Psoas muscle (tissue), 8 donors: ENCODE results near the gene VAT1L. TPM values are rescaled to one million over a fixed set of nuclear protein-coding genes. Genes with fewer than 3 reads are reported as not detected.

Source experiments
- ATAC-seq, 4 donors: fragments of 200-7000 bp; cut with Tn5 transposase; one replicate each; pipeline ENCODE4 v1.9.1; 2020; ENCODE audit warnings: moderate library complexity in 3 of 4, mild to moderate bottlenecking in 2 of 4
- DNase-seq, 2 donors: peaks; one replicate each; pipeline ENCODE4 v3.0.0-alpha.2; 2020
- H3K27ac ChIP-seq: fragments of 200-600 bp; one replicate; pipeline ENCODE4 v1.8.0; 2022
- H3K27me3 ChIP-seq, 3 donors: fragments of 200-600 bp in 1 of 3; one replicate each; pipeline versions ENCODE4 v1.6.1 to v1.8.0; 2013 to 2022; ENCODE audit warnings: low read length in 2 of 3, mild to moderate bottlenecking in 2 of 3, moderate library complexity in 1 of 3; ENCODE audit not compliant: insufficient read depth in 3 of 3
- H3K36me3 ChIP-seq, 2 donors: fragments of 200-600 bp in 1 of 2; one replicate each; pipeline versions ENCODE4 v1.6.1 to v1.8.0; 2013 to 2022; ENCODE audit warnings: low read depth in 1 of 2, mild to moderate bottlenecking in 1 of 2, moderate library complexity in 1 of 2; ENCODE audit not compliant: insufficient read depth in 1 of 2
- H3K4me1 ChIP-seq: fragments of 200-600 bp; one replicate; pipeline ENCODE4 v1.8.0; 2022
- H3K4me3 ChIP-seq: fragments of 200-600 bp; one replicate; pipeline ENCODE4 v1.8.0; 2022; ENCODE audit warnings: mild to moderate bottlenecking
- H3K9me3 ChIP-seq: fragments of 200-600 bp; one replicate; pipeline ENCODE4 v1.8.0; 2022
- CTCF ChIP-seq: fragments of 200-600 bp; IDR thresholded peaks from one replicate; pipeline ENCODE4 v1.8.0; 2022; ENCODE audit warnings: antibody characterized with exemption
- WGBS, 3 donors: extraction: QIAGEN DNeasy Blood & Tissue Kit; methylation state at CpG; one replicate each; pipeline versions ENCODE4 v1.1.6 to v1.1.7; 2013; 5-methylcytosine and 5-hydroxymethylcytosine counted together
- intact Hi-C, 2 donors: fragments of 100-400 bp; cut with DNase I; formaldehyde crosslinking; loops; one replicate each; pipeline versions ENCODE4 v1.11.0 to v1.14.2; 2022
- polyA plus RNA-seq, 3 donors: library from polyadenylated mRNA; stranded (reverse); fragments of 200-250 nt; gene quantifications; one replicate each; pipeline ENCODE4 v1.2.3, GENCODE V29; 2013
- total RNA-seq, 4 donors: library from RNA; stranded (reverse); fragmentation: NEBNext Ultra II Directional in 2 of 4; extraction: Animal tissue kit (Norgen Biotek cat#: 25700) in 2 of 4; gene quantifications; one replicate each; pipeline versions ENCODE4 v1.2.1 to v1.2.4, GENCODE V29; 2021 to 2023
- donor health status: healthy with polysubstance abuse.
- donor health status: DM: no; HTN: no; CAD: no; lungs with moderate emphysema.
- donor health status: Bipolar disorder and iron deficiency.
- donor health status: healthy.
- donor health status: DM: yes; HTN: yes; CAD: no.
- donor health status: DM: no; HTN: no; CAD: no.
- donor health status: DM: no; HTN: no; CAD: no.
- donor health status: DM: yes; HTN: yes; CAD: no.

VAT1L gene
- total and polyA plus RNA-seq, 7 donors = 0.03 to 0.20 (median 0.09) TPM; not detected in 3

- H3K27ac ChIP-seq = no peak overlapping the region
- 74% methylated on average over 7 of the region's 7 CpGs for WGBS, 3 donors
- intact Hi-C loops = no loop called here
- no peak overlapping the region for H3K4me3 ChIP-seq
- no peaks in the 10 kb centered on the region for H3K36me3 ChIP-seq
- H3K9me3 ChIP-seq = no peaks in the 10 kb centered on the region
- TF ChIP-seq CTCF = no peak
- DNase-seq (no peak), ATAC-seq (no peak)
- no peaks in the 10 kb centered on the region for H3K4me1 ChIP-seq
- H3K27me3 ChIP-seq = no peaks in the 10 kb centered on the region
Observed at GRCh38 chr16:77825196-77825595, 36.8 kb downstream of the VAT1L start.

- H3K27me3 ChIP-seq = no peaks in the 10 kb centered on the region
- H3K4me3 ChIP-seq = no peak overlapping the region
- intact Hi-C loops = no loop called here
- H3K36me3 ChIP-seq = no peaks in the 10 kb centered on the region
- 81 to 85% (median 82%) methylated on average over 3 of the region's 3 CpGs for WGBS, 3 donors
- no peak for TF ChIP-seq CTCF
- ATAC-seq (no peak), DNase-seq (no peak)
- no peaks in the 10 kb centered on the region for H3K4me1 ChIP-seq
- no peak overlapping the region for H3K27ac ChIP-seq
- no peaks in the 10 kb centered on the region for H3K9me3 ChIP-seq
Observed at GRCh38 chr16:77827032-77827431, 38.7 kb downstream of the VAT1L start.

- H3K27ac ChIP-seq = no peak overlapping the region
- WGBS, 3 donors = 65 to 73% (median 70%) methylated on average over 10 of the region's 10 CpGs
- no peaks in the 10 kb centered on the region for H3K4me1 ChIP-seq
- DNase-seq (no peak), ATAC-seq (no peak)
- no peaks in the 10 kb centered on the region for H3K9me3 ChIP-seq
- no peak overlapping the region for H3K4me3 ChIP-seq
- H3K27me3 ChIP-seq = peaks cover 0 to 2% (median 0%) of the 10 kb centered on the region in 3 donors
- no peak for TF ChIP-seq CTCF
- no peaks in the 10 kb centered on the region for H3K36me3 ChIP-seq
- intact Hi-C loops = no loop called here
Observed at GRCh38 chr16:77833921-77834634, 45.7 kb downstream of the VAT1L start.

GRCh38 chr16:77834635-77835540 lies 46.5 kb downstream of the VAT1L start:
- H3K36me3 ChIP-seq = no peaks in the 10 kb centered on the region
- H3K9me3 ChIP-seq = no peaks in the 10 kb centered on the region
- no peak for ATAC-seq
- WGBS, 3 donors = 64 to 67% (median 67%) methylated on average over 6 of the region's 6 CpGs
- TF ChIP-seq CTCF = no peak
- H3K4me3 ChIP-seq = no peak overlapping the region
- no peak overlapping the region for H3K27ac ChIP-seq
- H3K27me3 ChIP-seq = peaks cover 0 to 2% (median 0%) of the 10 kb centered on the region in 3 donors
- DNase-seq = no peak
- no peaks in the 10 kb centered on the region for H3K4me1 ChIP-seq
- intact Hi-C loops = no loop called here
